ENCODE data around the gene AGR2.

DNA sequence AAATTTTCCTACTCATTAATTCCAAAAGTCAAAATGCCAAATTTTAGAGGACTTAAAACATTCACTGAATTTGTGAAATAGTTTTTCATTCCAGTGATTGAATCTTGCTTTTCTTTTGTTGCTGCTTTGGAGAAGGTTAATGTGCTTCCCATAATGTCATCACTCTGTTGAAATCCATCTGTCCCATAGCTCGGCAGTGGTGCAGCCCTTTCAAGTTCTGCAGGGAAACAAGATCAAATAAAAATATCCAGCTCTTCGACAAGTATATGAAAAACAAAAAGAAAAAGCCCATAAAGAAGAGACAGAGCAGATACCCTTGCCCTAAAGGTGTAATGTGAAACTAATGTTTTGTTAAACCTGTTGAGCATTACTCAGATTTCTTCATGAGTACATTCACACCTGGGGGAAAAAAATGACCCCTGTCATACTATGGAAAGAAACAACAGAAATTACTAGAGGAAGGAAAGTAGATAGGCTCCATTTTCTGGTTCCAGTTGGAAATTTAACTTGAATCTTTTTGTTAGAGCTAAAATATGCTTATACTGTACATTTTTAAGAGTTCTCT lies 41.9 kb upstream of the AGR2 start:
- no peak for TF ChIP-seq TAF1 (IDR thresholded peaks at IDR 0.05; ENCODE audit: low read depth)
- TF ChIP-seq YY1 (IDR thresholded peaks at IDR 0.05; ENCODE audit: low read depth), result no peak
- TF ChIP-seq FOXM1 (IDR thresholded peaks at IDR 0.05; ENCODE audit: borderline replicate concordance, low read depth), result no peak

Data from Ishikawa (cell line).